PC-3 (cell line): ENCODE results near the gene SLC6A3. TPM values are rescaled to one million over a fixed set of nuclear protein-coding genes. Genes with fewer than 3 reads are reported as not detected.
A peak's percentile ranks its signal among the peaks of the same experiment; 100 is the strongest.

Source experiments
- ATAC-seq: fragments of 200-7000 bp; cut with Tn5 transposase; 2 replicates; pipeline ENCODE4 v1.9.1; 2020; ENCODE audit warnings: mild to moderate bottlenecking, moderate library complexity
- BruUV-seq: library from RNA; stranded (reverse); fragments of 400-500 nt; replicated peaks from 2 replicates; lab custom pipeline; 2021; lab: Mats Ljungman, UMichigan
- CTCF ChIA-PET: fragments of 300-600 bp; sonication (Branson Sonifier 250); formaldehyde crosslinking; loops from one replicate; lab custom pipeline; 2022; ENCODE audit warnings: antibody characterized with exemption; lab: Charles Lee
- POLR2A ChIA-PET: fragments of 300-600 bp; sonication (Branson Sonifier 250); formaldehyde crosslinking; loops from one replicate; lab custom pipeline; 2022; ENCODE audit warnings: antibody characterized with exemption; ENCODE audit not compliant: unreplicated experiment; lab: Charles Lee
- DNase-seq: peaks from one replicate; pipeline ENCODE4 v3.0.0-alpha.2; 2015
- H2AFZ ChIP-seq: fragments of 300-600 bp; sonication (generic); 2 replicates; pipeline ENCODE4 v1.6.0; 2016; ENCODE audit warnings: antibody characterized with exemption, low read length
- H3F3A ChIP-seq: fragments of 300-600 bp; sonication (generic); one replicate; pipeline ENCODE4 v1.6.0; 2017; ENCODE audit warnings: antibody characterized with exemption, low read length, control low read depth, mild to moderate bottlenecking; ENCODE audit not compliant: unreplicated experiment
- H3K27ac ChIP-seq: fragments of 300-600 bp; sonication (generic); 2 replicates; pipeline ENCODE4 v1.5.1; 2016; ENCODE audit warnings: mild to moderate bottlenecking, low read length
- H3K27me3 ChIP-seq: fragments of 300-600 bp; sonication (generic); 2 replicates; pipeline ENCODE4 v1.6.1; 2016; ENCODE audit warnings: low read length, mixed read lengths
- H3K36me3 ChIP-seq: fragments of 300-600 bp; sonication (generic); 2 replicates; pipeline ENCODE4 v1.6.1; 2016; ENCODE audit warnings: low read depth, mixed run types, low read length, mixed read lengths
- H3K4me1 ChIP-seq: fragments of 300-600 bp; sonication (generic); 2 replicates; pipeline ENCODE4 v1.5.1; 2016; ENCODE audit warnings: low read length; ENCODE audit not compliant: insufficient read depth
- H3K4me2 ChIP-seq: fragments of 300-600 bp; sonication (generic); 2 replicates; pipeline ENCODE4 v1.6.0; 2016; ENCODE audit warnings: low read length
- H3K4me3 ChIP-seq: fragments of 300-600 bp; sonication (generic); 2 replicates; pipeline ENCODE4 v1.5.1; 2016; ENCODE audit warnings: mild to moderate bottlenecking, low read length, mixed read lengths
- H3K79me2 ChIP-seq: fragments of 300-600 bp; sonication (generic); 2 replicates; pipeline ENCODE4 v1.6.1; 2017; ENCODE audit warnings: low read length, mixed read lengths
- H3K9ac ChIP-seq: fragments of 300-600 bp; sonication (generic); 2 replicates; pipeline ENCODE4 v1.6.0; 2016; ENCODE audit warnings: mild to moderate bottlenecking, low read length
- H3K9me2 ChIP-seq: fragments of 300-600 bp; sonication (generic); replicated peaks from 2 replicates; pipeline ENCODE4 v1.6.1; 2016; ENCODE audit warnings: mixed run types, low read length, mixed read lengths
- H3K9me3 ChIP-seq: fragments of 300-600 bp; sonication (generic); 2 replicates; pipeline ENCODE4 v1.6.1; 2016; ENCODE audit warnings: low read length, mixed read lengths
- H4K20me1 ChIP-seq: fragments of 300-600 bp; sonication (generic); 2 replicates; pipeline ENCODE4 v1.6.1; 2016; ENCODE audit warnings: low read length, mixed read lengths
- CTCF ChIP-seq: fragments of 300-600 bp; sonication (generic); conservative IDR thresholded peaks from 2 replicates; pipeline ENCODE4 v1.5.1; 2017; ENCODE audit warnings: antibody characterized with exemption, low read depth, mild to moderate bottlenecking, low read length
- EZH2 ChIP-seq: fragments of 300-600 bp; sonication (generic); IDR thresholded peaks from one replicate; pipeline ENCODE4 v1.6.1; 2017; ENCODE audit warnings: antibody characterized with exemption, mild to moderate bottlenecking, low read length; ENCODE audit not compliant: unreplicated experiment
- EZH2phosphoT487 ChIP-seq: fragments of 300-600 bp; sonication (generic); IDR thresholded peaks from 2 replicates; pipeline ENCODE4 v1.6.1; 2018; ENCODE audit warnings: mild to moderate bottlenecking, antibody characterized with exemption, low read length, borderline replicate concordance
- intact Hi-C: fragments of 100-400 bp; cut with micrococcal nuclease; formaldehyde crosslinking; loops from 2 replicates; pipeline ENCODE4 v1.9.0; 2023
- total RNA-seq: library from RNA; depleted of rRNA; stranded (reverse); fragments of >200 nt; gene quantifications from 2 replicates; pipeline ENCODE4 v1.2.3, GENCODE V29; 2014

SLC6A3 gene
- total RNA-seq, 1 experiment from 2014 or later, result not detected

DNA sequence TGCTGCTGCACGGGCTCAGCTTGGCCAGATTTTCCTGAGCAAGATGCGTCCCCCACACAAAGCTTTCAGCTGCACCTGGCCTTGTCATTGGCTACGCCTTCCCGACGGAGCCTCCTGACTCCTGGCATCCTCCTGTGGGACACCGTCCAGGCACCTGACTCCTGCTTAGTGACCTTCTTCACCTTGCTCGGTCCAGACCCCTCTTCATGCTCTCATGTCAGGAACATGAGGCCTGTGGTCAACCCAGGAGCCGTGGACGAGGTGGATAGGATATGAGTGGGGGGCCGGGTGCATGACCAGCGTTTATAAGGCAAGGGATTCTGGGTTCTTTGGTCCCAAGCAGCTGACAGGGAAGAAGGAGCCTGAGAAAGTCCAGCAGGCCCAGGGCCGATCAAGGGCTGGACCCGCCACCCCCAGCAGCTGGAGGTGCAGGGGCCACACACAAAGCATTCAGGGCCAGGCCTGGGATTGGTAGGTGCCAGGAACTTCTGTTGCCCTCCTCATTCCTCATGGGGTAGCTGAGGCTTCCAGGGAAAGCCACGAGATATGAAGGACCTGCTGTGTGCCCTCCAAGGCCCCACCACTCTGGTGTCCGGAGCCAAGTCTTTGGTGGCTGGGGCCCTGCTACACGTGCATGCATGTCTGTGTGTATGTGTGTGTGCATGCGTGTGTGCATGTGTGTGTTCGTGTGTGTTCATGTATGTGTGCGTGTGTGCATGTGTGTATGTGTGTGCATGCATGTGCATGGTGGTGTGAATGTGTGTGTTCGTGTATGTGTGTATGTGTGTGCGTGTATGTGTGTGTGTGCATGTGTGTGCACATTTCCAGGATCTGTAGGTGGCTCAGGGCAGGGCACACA, 34.9 kb downstream of the SLC6A3 start:
- TF ChIP-seq EZH2phosphoT487 (no peak), EZH2 (no peak), CTCF (no peak)
- H3K79me2 ChIP-seq, result no peaks in the 10 kb centered on the region
- no peak overlapping the region for H2AFZ ChIP-seq
- ATAC-seq, result no peak
- no peak overlapping the region for H3K4me2 ChIP-seq
- H3K9ac ChIP-seq, result no peak overlapping the region
- peaks cover 13% of the 10 kb centered on the region for H3K27me3 ChIP-seq
- no peaks in the 10 kb centered on the region for H4K20me1 ChIP-seq
- intact Hi-C loops, result no loop called here
- no peaks in the 10 kb centered on the region for H3K36me3 ChIP-seq
- no peaks in the 10 kb centered on the region for H3F3A ChIP-seq
- no peak overlapping the region for H3K4me3 ChIP-seq
- ChIA-PET POLR2A (no interaction called here), CTCF (no interaction called here)
- no peak for DNase-seq
- no peaks in the 10 kb centered on the region for H3K4me1 ChIP-seq
- no peaks in the 10 kb centered on the region for H3K9me2 ChIP-seq
- no TSS peak for BruUV-seq
- no peaks in the 10 kb centered on the region for H3K9me3 ChIP-seq
- no peak overlapping the region for H3K27ac ChIP-seq

DNA sequence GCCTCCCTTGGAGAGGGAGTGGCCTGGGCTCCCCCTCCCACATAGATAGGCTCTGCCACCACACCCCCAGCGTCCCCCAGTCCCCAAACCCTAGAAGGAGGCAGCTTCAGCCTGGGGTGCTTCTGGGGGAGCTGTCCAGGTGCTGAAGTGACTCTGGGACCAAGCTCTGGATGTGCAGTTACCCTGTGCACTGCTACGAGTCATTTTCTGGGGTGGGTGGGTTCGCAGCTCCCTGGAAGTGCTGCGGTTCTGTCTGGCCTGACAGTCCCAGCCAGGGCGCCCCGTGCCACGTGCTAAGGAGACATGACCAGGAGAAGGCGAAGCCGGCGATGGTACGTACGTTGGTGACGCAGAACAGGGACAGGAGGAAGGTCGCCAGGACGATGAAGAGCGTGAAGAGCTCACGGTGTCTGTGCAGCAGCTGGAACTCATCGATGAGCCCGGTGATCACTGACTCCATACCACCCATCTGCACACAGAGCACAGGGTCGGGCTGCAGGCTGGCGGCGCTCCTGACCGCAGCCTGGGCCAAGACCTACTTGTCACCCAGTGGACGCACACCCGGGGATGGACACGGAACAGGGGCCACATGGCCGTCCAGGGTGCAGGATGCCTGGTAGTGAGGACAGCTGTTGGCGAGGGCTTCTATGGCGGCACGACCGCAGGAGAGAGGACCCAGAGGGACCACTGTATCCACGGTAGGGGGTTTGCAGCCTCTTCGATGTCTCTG, 35.7 kb downstream of the SLC6A3 start:
- Histone ChIP-seq H3K4me2 (no peak overlapping the region), H4K20me1 (no peaks in the 10 kb centered on the region), H3K9ac (no peak overlapping the region), H3K9me3 (no peaks in the 10 kb centered on the region), H3F3A (no peaks in the 10 kb centered on the region), H2AFZ (no peak overlapping the region), H3K4me1 (no peaks in the 10 kb centered on the region), H3K27me3 (peaks cover 13% of the 10 kb centered on the region), H3K9me2 (no peaks in the 10 kb centered on the region), H3K4me3 (no peak overlapping the region), H3K27ac (no peak overlapping the region), H3K79me2 (no peaks in the 10 kb centered on the region), H3K36me3 (no peaks in the 10 kb centered on the region)
- intact Hi-C loops, result no loop called here
- ATAC-seq, result no peak
- no TSS peak for BruUV-seq
- CTCF ChIA-PET, result no interaction called here
- no peak for TF ChIP-seq CTCF
- no peak for TF ChIP-seq EZH2
- peak; percentile 28 for DNase-seq
- POLR2A ChIA-PET, result no interaction called here
